Measurements from ENCODE around the gene GTF2F2.

Gene GTF2F2

GRCh38 chr13:45196096-45196495 lies 75.8 kb downstream of the GTF2F2 start:
- no peak for DNase-seq (ENCODE audit: low read depth in 1 of 2, low spot score in 1 of 2)
- in situ Hi-C loops (cut with HindIII; ENCODE audit: low pct_unique_long_range_greater_than_20kb, low sequenced_read_pairs): no loop called here
- no peak for TF ChIP-seq JUND (IDR thresholded peaks at IDR 0.05; ENCODE audit: low read depth)

- in situ Hi-C loops (cut with HindIII; ENCODE audit: low pct_unique_long_range_greater_than_20kb, low sequenced_read_pairs): no loop called here
- no peak for TF ChIP-seq JUND (IDR thresholded peaks at IDR 0.05; ENCODE audit: low read depth)
- no peak for DNase-seq (ENCODE audit: low read depth in 1 of 2, low spot score in 1 of 2)
Measured at GRCh38 chr13:45196622-45197021, 76.3 kb downstream of the GTF2F2 start.

DNA sequence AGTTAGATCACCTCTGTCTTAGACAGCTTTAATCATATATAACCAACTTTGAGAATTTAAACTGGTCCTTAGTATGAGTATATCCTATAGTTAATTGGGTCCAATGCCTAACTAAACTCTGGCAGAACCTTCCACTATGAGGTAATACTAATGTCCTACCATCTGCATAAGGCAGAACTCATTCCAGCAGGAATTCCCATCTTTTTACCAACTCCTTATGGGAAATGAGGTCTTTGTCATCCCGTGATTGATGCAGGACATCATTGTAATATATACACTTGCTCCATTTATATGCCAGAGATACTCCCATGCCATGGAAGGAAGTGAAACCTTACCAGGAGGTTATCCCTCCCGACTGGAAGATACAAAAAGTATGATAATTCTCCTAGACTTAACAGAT lies 77.7 kb downstream of the GTF2F2 start:
- in situ Hi-C loops (cut with HindIII; ENCODE audit: low pct_unique_long_range_greater_than_20kb, low sequenced_read_pairs): no loop called here
- no peak for DNase-seq (ENCODE audit: low read depth in 1 of 2, low spot score in 1 of 2)
- TF ChIP-seq JUND (IDR thresholded peaks at IDR 0.05; ENCODE audit: low read depth): no peak

- no peak for DNase-seq (ENCODE audit: low read depth in 1 of 2, low spot score in 1 of 2)
- TF ChIP-seq JUND (IDR thresholded peaks at IDR 0.05; ENCODE audit: low read depth): no peak
- in situ Hi-C loops (cut with HindIII; ENCODE audit: low pct_unique_long_range_greater_than_20kb, low sequenced_read_pairs): no loop called here
Measured at GRCh38 chr13:45198924-45199323, 78.6 kb downstream of the GTF2F2 start.

DNA sequence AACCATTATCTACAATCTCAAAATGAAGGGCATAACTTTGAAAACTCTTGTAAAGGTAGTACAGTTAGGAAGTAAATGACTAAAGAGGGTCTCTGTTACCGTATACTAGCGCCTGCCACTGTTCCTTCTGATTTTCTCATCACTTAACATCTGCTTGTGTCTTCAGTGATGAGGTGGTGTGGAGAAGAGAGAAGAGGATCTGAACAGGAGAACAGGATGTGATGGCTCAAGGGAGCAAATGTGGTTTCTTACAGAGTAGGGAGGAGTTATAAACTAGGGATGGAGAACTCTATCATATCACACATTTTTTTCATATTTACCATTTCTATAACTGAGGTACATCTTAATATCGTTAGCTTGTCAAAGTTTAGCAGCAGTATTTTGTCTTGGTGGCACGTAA lies 79.4 kb downstream of the GTF2F2 start:
- in situ Hi-C loops (cut with HindIII; ENCODE audit: low pct_unique_long_range_greater_than_20kb, low sequenced_read_pairs): no loop called here
- no peak for DNase-seq (ENCODE audit: low read depth in 1 of 2, low spot score in 1 of 2)
- no peak for TF ChIP-seq JUND (IDR thresholded peaks at IDR 0.05; ENCODE audit: low read depth)

DNA sequence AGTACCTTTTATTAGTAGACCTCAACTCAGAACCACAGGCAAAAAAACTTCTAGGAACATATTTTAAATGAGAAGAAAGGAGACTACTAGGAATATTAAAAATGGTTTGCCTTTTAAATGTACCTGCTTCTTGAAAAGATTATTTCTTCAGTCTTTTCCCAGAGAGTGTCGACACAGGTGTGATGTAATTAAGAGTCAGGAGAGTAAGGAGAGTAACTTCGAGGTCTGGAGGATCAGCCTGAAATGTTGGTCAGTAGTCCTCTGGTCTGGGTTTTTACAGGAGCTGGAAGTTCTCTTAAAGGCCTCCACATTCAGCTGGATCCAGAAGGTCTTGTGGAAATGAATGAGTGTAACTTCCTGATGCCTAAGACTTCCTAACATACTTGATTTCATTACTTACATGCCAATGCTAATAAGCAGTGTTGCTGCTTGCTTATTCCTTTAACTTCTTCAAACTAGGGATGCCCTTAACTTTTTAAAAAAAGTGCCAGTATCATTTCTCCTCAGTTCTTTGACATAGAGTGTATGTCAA lies 80.5 kb downstream of the GTF2F2 start, which contains the start of gene KCTD4:
Gene KCTD4 (minus strand): TSS at position 345 of the 532 bp plus-strand sequence. CDS start 6,478 bp downstream, outside the sequence.
- DNase-seq (ENCODE audit: low read depth in 1 of 2, low spot score in 1 of 2): no peak
- in situ Hi-C loops (cut with HindIII; ENCODE audit: low pct_unique_long_range_greater_than_20kb, low sequenced_read_pairs): no loop called here
- TF ChIP-seq JUND (IDR thresholded peaks at IDR 0.05; ENCODE audit: low read depth): no peak

DNA sequence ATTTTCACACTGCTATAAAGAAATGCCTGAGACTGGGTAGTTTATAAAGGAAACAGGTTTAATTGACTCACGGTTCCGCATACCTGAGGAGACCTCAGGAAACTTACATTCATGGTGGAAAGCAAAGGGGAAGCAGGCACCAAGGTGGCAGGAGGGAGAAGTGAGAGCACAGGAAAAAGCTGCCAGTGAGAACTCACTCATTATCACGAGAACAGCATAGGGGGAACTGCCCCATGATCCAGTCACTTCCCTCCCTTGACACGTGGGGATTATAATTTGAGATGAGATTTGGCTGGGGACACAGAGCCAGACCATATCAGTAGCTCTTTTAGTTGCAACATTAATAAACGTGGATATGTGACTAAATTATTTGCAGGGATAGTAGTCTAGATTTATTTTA lies 84.8 kb downstream of the GTF2F2 start:
- no peak for DNase-seq (ENCODE audit: low read depth in 1 of 2, low spot score in 1 of 2)
- in situ Hi-C loops (cut with HindIII; ENCODE audit: low pct_unique_long_range_greater_than_20kb, low sequenced_read_pairs): no loop called here
- no peak for TF ChIP-seq JUND (IDR thresholded peaks at IDR 0.05; ENCODE audit: low read depth)

DNA sequence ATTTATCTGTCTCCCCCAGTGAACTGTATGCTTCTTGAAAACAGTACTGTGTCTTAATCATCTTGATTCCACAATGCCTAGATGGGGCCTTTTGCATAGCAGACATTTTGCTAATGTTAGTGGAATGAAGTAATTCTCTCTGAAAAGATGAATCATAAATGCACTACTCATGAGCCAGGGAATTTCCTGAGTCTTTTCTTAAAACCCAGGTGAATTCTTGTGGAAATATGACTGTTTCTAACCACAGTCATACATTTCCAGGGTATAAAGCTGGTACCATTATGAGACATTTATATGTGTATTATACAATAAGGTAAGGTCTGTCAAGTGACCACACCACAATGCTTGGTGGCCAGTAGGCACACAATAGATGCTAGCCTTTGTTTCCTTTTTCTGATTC lies 86.0 kb downstream of the GTF2F2 start:
- TF ChIP-seq JUND (IDR thresholded peaks at IDR 0.05; ENCODE audit: low read depth): no peak
- DNase-seq (ENCODE audit: low read depth in 1 of 2, low spot score in 1 of 2): no peak
- in situ Hi-C loops (cut with HindIII; ENCODE audit: low pct_unique_long_range_greater_than_20kb, low sequenced_read_pairs): no loop called here

- in situ Hi-C loops (cut with HindIII; ENCODE audit: low pct_unique_long_range_greater_than_20kb, low sequenced_read_pairs): no loop called here
- no peak for DNase-seq (ENCODE audit: low read depth in 1 of 2, low spot score in 1 of 2)
- TF ChIP-seq JUND (IDR thresholded peaks at IDR 0.05; ENCODE audit: low read depth): no peak
Measured at GRCh38 chr13:45207319-45207718, 87.0 kb downstream of the GTF2F2 start.

DNA sequence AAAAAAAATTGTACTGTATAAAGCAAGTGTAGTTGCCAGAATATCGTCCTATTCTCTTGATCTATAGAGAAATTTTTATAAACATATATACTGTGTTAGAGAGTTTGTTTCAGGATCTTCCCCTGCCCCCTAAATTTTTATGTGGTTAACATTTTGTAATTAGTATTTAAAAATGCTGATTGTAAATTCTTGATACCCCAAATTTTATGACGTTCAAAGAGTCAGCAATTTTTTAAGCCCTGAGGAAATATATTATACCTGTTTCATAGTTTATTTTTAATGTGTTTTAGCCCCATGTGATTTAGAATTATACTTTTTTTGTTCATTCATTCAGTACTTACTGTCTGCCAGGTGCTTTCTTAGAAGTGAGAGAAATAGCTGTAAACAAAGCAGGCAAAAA lies 87.8 kb downstream of the GTF2F2 start:
- in situ Hi-C loops (cut with HindIII; ENCODE audit: low pct_unique_long_range_greater_than_20kb, low sequenced_read_pairs): no loop called here
- no peak for DNase-seq (ENCODE audit: low read depth in 1 of 2, low spot score in 1 of 2)
- TF ChIP-seq JUND (IDR thresholded peaks at IDR 0.05; ENCODE audit: low read depth): no peak

- in situ Hi-C loops (cut with HindIII; ENCODE audit: low pct_unique_long_range_greater_than_20kb, low sequenced_read_pairs): no loop called here
- no peak for TF ChIP-seq JUND (IDR thresholded peaks at IDR 0.05; ENCODE audit: low read depth)
- DNase-seq (ENCODE audit: low read depth in 1 of 2, low spot score in 1 of 2): no peak
Measured at GRCh38 chr13:45209229-45209628, 88.9 kb downstream of the GTF2F2 start.

- no peak for TF ChIP-seq JUND (IDR thresholded peaks at IDR 0.05; ENCODE audit: low read depth)
- in situ Hi-C loops (cut with HindIII; ENCODE audit: low pct_unique_long_range_greater_than_20kb, low sequenced_read_pairs): no loop called here
Measured at GRCh38 chr13:45215392-45216077, 95.2 kb downstream of the GTF2F2 start.

GRCh38 chr13:45216193-45216592 lies 95.9 kb downstream of the GTF2F2 start:
- in situ Hi-C loops (cut with HindIII; ENCODE audit: low pct_unique_long_range_greater_than_20kb, low sequenced_read_pairs): no loop called here
- no peak for DNase-seq (ENCODE audit: low read depth in 1 of 2, low spot score in 1 of 2)
- no peak for TF ChIP-seq JUND (IDR thresholded peaks at IDR 0.05; ENCODE audit: low read depth)

More at GRCh38 chr13:45215392-45216077, 95.2 kb downstream of the GTF2F2 start:
- no peak for DNase-seq (ENCODE audit: low read depth in 1 of 2, low spot score in 1 of 2)

- no peak for TF ChIP-seq JUND (IDR thresholded peaks at IDR 0.05; ENCODE audit: low read depth)
- in situ Hi-C loops (cut with HindIII; ENCODE audit: low pct_unique_long_range_greater_than_20kb, low sequenced_read_pairs): no loop called here
- no peak for DNase-seq (ENCODE audit: low read depth in 1 of 2, low spot score in 1 of 2)
Measured at GRCh38 chr13:45218689-45219088, 98.4 kb downstream of the GTF2F2 start.
